ENCODE results near the gene RAB2B. TPM values are rescaled to one million over a fixed set of nuclear protein-coding genes. Genes with fewer than 3 reads are reported as not detected.

RAB2B gene
- total RNA-seq, 3 donors from 2014 or later, result 18.9 to 29.1 (median 19.1) TPM

DNA sequence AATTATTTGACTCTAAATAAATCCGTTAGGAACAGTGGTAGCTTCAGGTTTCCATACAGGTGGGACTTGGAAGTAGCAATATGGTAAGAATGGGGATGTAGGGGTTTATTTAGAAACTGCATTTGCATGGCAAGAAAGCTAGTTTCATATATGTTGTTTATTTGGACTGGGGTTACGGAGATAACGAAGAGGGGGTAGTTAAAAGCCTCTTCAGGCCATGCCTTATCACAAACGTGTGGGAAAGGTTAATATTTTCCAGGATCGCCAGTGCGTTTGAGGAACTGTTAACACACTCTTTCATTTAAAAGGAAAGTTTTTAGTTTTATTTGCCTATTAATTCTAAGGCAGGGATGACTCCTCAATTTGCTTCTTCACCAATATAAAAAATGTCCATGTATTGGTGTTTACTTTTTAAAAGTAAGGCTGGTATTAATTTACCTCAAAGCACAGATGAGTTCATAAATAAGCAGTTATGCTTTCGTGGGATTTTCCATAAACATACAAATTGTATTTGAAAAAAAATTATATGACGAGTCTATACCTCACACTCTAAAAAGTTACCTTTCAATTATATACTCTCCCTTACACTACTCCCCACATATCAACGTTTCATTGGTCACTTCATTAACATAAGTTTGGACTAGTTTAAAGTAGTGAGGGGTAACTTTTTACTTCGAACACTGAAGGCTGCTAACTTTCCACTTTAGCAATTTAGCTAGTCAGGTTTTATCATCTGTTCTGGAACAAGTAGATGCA lies 814 bp downstream of the RAB2B start:
- H3K9me3 ChIP-seq, result no peaks in the 10 kb centered on the region
- H3K4me1 ChIP-seq (ENCODE audit: low read depth), result peaks cover 18% of the 10 kb centered on the region
- ATAC-seq, result peak; percentile 35
- no peaks in the 10 kb centered on the region for H3K36me3 ChIP-seq (ENCODE audit: low read depth)
- no peak for DNase-seq
- H3K4me3 ChIP-seq, result peak overlapping the region; percentile 26
- TF ChIP-seq, protein P1, sequence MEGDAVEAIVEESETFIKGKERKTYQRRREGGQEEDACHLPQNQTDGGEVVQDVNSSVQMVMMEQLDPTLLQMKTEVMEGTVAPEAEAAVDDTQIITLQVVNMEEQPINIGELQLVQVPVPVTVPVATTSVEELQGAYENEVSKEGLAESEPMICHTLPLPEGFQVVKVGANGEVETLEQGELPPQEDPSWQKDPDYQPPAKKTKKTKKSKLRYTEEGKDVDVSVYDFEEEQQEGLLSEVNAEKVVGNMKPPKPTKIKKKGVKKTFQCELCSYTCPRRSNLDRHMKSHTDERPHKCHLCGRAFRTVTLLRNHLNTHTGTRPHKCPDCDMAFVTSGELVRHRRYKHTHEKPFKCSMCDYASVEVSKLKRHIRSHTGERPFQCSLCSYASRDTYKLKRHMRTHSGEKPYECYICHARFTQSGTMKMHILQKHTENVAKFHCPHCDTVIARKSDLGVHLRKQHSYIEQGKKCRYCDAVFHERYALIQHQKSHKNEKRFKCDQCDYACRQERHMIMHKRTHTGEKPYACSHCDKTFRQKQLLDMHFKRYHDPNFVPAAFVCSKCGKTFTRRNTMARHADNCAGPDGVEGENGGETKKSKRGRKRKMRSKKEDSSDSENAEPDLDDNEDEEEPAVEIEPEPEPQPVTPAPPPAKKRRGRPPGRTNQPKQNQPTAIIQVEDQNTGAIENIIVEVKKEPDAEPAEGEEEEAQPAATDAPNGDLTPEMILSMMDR (IDR thresholded peaks at IDR 0.05), result no peak
- intact Hi-C loops (cut with DNase I, micrococcal nuclease), result no loop called here

DNA sequence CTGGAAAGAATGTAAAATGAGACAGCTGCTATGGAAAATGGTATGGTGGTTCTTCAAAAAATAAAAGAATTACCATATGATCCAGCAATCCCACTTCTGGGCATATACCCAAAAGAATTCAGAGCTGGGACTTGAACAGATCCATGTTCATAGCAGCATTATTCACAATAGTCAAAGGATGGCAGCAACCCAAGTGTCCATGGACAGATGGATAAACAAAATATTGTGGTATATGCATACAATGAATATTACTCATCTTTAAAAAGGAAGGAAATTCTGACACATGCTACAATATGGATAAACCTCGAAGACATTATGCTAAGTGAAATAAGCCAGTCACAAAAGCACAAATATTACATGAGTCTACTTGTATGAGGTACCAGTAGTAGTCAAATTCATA lies 9.1 kb downstream of the RAB2B start:
- DNase-seq, result no peak
- ATAC-seq, result no peak
- no peaks in the 10 kb centered on the region for H3K9me3 ChIP-seq
- no peaks in the 10 kb centered on the region for H3K36me3 ChIP-seq (ENCODE audit: low read depth)
- TF ChIP-seq, protein P1 (IDR thresholded peaks at IDR 0.05), result no peak
- intact Hi-C loops (cut with DNase I, micrococcal nuclease), result no loop called here
- H3K4me1 ChIP-seq (ENCODE audit: low read depth), result no peaks in the 10 kb centered on the region
- no peak overlapping the region for H3K4me3 ChIP-seq

DNA sequence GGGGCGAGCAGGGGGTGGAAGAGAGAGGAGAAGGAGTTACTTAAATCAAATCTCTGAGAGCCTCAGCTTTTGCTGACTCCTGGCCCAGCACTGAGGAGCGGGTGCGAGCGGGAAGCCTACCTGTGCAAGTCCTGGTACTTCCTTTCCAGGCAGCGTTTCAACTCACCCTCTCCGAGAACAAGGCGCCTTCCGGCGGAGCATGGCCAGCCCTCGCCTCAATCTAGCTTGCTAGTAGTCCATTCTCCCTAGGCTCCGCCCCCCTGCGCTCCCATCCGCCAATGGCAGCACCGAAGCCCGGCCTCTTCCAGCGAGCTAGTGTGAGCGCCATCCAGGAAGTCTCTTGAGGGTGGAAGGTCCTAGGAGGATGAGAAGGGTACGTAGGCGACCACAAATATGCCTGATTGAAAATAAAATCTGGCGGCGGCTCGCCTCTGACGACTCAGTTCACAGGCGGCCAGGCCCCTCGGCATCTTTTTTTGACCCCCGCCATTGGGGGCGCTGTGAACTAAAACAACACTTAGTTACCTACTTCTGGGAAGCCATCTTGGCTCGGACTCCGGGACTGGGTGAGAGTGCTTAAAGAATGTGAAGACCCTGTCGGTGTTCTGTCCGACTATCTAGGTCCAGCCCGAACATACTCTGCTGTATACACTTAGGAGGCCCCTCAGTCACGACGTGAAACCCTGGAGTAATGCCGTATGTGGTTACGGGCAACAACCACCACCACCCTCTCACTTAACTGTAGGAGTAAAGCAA lies 20.7 kb downstream of the RAB2B start, which contains the start of gene CHD8:
CHD8 (minus strand) TSS at position 212 of the 756 bp plus-strand sequence. CDS start 24,480 bp downstream, outside the sequence.
- peaks cover 24% of the 10 kb centered on the region for H3K4me1 ChIP-seq (ENCODE audit: low read depth)
- ATAC-seq, result peak; percentile 98
- TF ChIP-seq, protein P1 (IDR thresholded peaks at IDR 0.05), result peak; percentile 42

DNA sequence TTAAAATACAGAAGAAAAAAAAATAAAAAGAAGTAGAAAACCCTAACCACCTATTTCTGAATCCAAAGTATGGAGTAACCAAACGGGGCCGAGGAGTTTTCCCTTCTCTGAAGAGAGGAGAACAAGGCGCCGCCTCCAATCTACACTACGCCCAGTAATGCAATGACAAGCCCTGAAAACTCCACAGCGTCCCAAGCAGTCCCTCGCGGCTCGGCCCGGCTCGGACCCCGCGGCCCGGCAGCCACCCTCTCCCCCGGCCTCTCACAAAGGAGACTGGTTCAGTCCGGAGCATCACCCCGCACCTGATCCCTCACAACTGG lies 21.2 kb downstream of the RAB2B start:
- H3K36me3 ChIP-seq (ENCODE audit: low read depth), result no peaks in the 10 kb centered on the region
- H3K9me3 ChIP-seq, result no peaks in the 10 kb centered on the region
- peak overlapping the region; percentile 59 for H3K4me3 ChIP-seq
- intact Hi-C loops (cut with DNase I, micrococcal nuclease), result no loop called here
- TF ChIP-seq, protein P1 (IDR thresholded peaks at IDR 0.05), result no peak
- DNase-seq (no peak), ATAC-seq (peak; percentile 43)
- H3K4me1 ChIP-seq (ENCODE audit: low read depth), result peaks cover 24% of the 10 kb centered on the region

More for the DNA sequence above, 20.7 kb downstream of the RAB2B start, which contains the start of gene CHD8:
- Histone ChIP-seq H3K9me3 (no peaks in the 10 kb centered on the region), H3K4me3 (peak within 1 kb of the TSS; percentile 59), H3K36me3 (ENCODE audit: low read depth) (peaks cover 5% of the 10 kb centered on the region)
- intact Hi-C loops (cut with DNase I, micrococcal nuclease), result no loop called here
- DNase-seq, result peak; percentile 99 to 100 (median 100)

DNA sequence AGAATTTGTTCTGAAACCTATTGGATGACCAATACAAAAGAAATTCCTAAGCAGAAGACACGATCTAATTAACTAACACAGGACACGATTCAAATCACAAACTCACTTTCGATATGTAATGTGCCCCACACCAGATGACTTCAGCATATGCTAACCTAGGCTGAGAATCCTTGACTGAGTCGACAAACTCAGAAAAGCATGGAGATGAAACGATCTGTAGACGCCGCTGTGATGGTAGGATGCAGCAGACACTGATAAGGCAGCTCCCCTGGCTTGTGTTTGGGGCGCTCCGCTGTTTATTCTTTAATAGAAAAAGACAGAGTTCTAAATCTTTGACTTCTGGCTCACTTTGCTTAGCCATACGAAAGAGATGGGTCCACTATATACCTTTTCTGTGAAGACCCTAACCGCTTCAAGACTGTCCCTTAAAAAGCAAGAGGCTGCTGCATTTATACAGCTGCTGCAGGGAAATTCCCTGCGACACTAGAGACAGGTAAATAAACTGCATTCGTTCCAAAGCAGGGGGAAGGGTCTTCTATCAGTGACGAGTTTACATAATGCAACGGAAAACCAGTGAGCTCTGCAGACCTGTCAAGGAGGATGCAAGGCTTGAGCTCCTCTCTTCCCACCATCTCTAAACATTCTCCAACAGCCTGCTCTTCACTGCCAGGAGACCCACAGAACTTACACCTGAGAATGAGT lies 21.8 kb downstream of the RAB2B start:
- no peak for DNase-seq
- peak overlapping the region; percentile 59 for H3K4me3 ChIP-seq
- TF ChIP-seq, protein P1 (IDR thresholded peaks at IDR 0.05), result no peak
- no peak for ATAC-seq
- no peaks in the 10 kb centered on the region for H3K9me3 ChIP-seq
- peaks cover 24% of the 10 kb centered on the region for H3K4me1 ChIP-seq (ENCODE audit: low read depth)
- no peaks in the 10 kb centered on the region for H3K36me3 ChIP-seq (ENCODE audit: low read depth)
- intact Hi-C loops (cut with DNase I, micrococcal nuclease), result no loop called here

Data from mucosa of descending colon (tissue), 3 donors.